ENCODE measurements around the gene NFIX. TPM values are rescaled to one million over a fixed set of nuclear protein-coding genes. Genes with fewer than 3 reads are reported as not detected.

NFIX gene
- total and polyA plus RNA-seq, 9 of the 15 experiments (the other 6 are each of a cell fraction or from before 2014, with no cell fraction given), result 0.28 to 26.8 (median 5.4) TPM

GRCh38 chr19:13093407-13094105 lies 98.3 kb downstream of the NFIX start (continued):
- TF ChIP-seq MLX (CRISPR knock-in tag; conservative IDR thresholded peaks at IDR 0.05) (no peak), RBM22 (IDR thresholded peaks at IDR 0.05; ENCODE audit: low read depth, low read length, poor library complexity, severe bottlenecking) (peak; percentile 29), ZNF316 (IDR thresholded peaks at IDR 0.05) (no peak), E2F3 (CRISPR knock-in tag; IDR thresholded peaks at IDR 0.05) (no peak), FOXJ2 (tag; IDR thresholded peaks at IDR 0.05) (no peak), BDP1 (IDR thresholded peaks at IDR 0.05; ENCODE audit: insufficient read depth, insufficient read length) (no peak), ZNF165 (CRISPR knock-in tag; IDR thresholded peaks at IDR 0.05; ENCODE audit: borderline replicate concordance) (no peak), ZNF24 (IDR thresholded peaks at IDR 0.05) (no peak), TRIM24 (IDR thresholded peaks at IDR 0.05) (no peak), SAP30 (IDR thresholded peaks at IDR 0.05; ENCODE audit: borderline replicate concordance, insufficient read depth, low read depth, low read length, poor library complexity, severe bottlenecking) (no peak), RBM34 (IDR thresholded peaks at IDR 0.05; ENCODE audit: borderline replicate concordance, insufficient read depth, low read length) (no peak), ETV6 (IDR thresholded peaks at IDR 0.05; ENCODE audit: borderline replicate concordance in 1 of 2, low read depth in 2 of 2, low read length in 1 of 2) (no peak), ETV6 (CRISPR knock-in tag; IDR thresholded peaks at IDR 0.05; ENCODE audit: borderline replicate concordance) (no peak), RNF219 (CRISPR knock-in tag; IDR thresholded peaks at IDR 0.05) (no peak), SMC3 (conservative IDR thresholded peaks at IDR 0.05; ENCODE audit: insufficient read depth, low read depth, low read length) (peak; percentile 99), RBBP5 (IDR thresholded peaks at IDR 0.05; ENCODE audit: borderline replicate concordance, insufficient read depth, low read length, poor library complexity, severe bottlenecking) (no peak), POU5F1 (IDR thresholded peaks at IDR 0.05; ENCODE audit: borderline replicate concordance, low read depth, low read length, partially characterized antibody) (no peak)
- TF ChIP-seq, protein P1, sequence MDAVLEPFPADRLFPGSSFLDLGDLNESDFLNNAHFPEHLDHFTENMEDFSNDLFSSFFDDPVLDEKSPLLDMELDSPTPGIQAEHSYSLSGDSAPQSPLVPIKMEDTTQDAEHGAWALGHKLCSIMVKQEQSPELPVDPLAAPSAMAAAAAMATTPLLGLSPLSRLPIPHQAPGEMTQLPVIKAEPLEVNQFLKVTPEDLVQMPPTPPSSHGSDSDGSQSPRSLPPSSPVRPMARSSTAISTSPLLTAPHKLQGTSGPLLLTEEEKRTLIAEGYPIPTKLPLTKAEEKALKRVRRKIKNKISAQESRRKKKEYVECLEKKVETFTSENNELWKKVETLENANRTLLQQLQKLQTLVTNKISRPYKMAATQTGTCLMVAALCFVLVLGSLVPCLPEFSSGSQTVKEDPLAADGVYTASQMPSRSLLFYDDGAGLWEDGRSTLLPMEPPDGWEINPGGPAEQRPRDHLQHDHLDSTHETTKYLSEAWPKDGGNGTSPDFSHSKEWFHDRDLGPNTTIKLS (IDR thresholded peaks at IDR 0.05; ENCODE audit: borderline replicate concordance, low read depth), result no peak
- TF ChIP-seq, protein P2, sequence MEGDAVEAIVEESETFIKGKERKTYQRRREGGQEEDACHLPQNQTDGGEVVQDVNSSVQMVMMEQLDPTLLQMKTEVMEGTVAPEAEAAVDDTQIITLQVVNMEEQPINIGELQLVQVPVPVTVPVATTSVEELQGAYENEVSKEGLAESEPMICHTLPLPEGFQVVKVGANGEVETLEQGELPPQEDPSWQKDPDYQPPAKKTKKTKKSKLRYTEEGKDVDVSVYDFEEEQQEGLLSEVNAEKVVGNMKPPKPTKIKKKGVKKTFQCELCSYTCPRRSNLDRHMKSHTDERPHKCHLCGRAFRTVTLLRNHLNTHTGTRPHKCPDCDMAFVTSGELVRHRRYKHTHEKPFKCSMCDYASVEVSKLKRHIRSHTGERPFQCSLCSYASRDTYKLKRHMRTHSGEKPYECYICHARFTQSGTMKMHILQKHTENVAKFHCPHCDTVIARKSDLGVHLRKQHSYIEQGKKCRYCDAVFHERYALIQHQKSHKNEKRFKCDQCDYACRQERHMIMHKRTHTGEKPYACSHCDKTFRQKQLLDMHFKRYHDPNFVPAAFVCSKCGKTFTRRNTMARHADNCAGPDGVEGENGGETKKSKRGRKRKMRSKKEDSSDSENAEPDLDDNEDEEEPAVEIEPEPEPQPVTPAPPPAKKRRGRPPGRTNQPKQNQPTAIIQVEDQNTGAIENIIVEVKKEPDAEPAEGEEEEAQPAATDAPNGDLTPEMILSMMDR (IDR thresholded peaks at IDR 0.05 in 2 of 3, conservative IDR thresholded peaks at IDR 0.05 in 1 of 3; ENCODE audit: insufficient read depth in 2 of 3, low read depth in 1 of 3, low read length in 3 of 3), result peak; percentile 94 to 96 (median 95)
